Prostate gland (tissue), 2 donors: ENCODE measurements around the gene ANGPTL2.

Experiments used
- POLR2AphosphoS5 ChIP-seq: sonication (generic); formaldehyde crosslinking; IDR thresholded peaks from one replicate; pipeline ENCODE4 v1.6.1; 2017; ENCODE audit warnings: antibody characterized with exemption
- TF ChIP-seq, protein P1 (sequence below), 4 experiments: fragments of 200-600 bp in 2 of 4; fragments of 450-650 bp in 2 of 4; sonication (generic) in 2 of 4; IDR thresholded peaks; 1 replicate in 3 of 4; 2 replicates in 1 of 4; pipeline ENCODE4 v1.5.1; 2016 to 2019; ENCODE audit warnings: antibody characterized with exemption in 4 of 4, mild to moderate bottlenecking in 2 of 4, moderate library complexity in 2 of 4

DNA sequence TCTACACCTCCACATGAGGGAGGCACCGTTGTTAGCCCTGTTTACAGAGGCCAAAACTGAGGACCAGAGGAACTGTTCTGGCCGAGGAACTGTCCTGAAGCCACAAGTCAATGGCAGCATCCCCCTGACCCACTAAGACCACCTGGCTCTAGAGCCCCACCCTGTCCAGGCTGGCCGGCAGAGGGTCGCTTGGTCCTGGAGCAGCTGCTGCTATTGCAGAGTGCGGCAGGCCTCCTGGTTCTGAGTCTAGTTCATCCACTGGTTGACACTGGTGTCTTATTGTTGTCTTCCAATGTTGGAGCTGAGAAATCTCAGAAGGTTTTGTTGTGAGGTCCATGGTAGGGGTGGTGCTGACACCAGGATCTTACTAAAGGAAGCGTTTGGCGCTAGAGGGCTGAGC is 26.6 kb upstream of the ANGPTL2 start:
- no peak for TF ChIP-seq POLR2AphosphoS5
- TF ChIP-seq, protein P1, sequence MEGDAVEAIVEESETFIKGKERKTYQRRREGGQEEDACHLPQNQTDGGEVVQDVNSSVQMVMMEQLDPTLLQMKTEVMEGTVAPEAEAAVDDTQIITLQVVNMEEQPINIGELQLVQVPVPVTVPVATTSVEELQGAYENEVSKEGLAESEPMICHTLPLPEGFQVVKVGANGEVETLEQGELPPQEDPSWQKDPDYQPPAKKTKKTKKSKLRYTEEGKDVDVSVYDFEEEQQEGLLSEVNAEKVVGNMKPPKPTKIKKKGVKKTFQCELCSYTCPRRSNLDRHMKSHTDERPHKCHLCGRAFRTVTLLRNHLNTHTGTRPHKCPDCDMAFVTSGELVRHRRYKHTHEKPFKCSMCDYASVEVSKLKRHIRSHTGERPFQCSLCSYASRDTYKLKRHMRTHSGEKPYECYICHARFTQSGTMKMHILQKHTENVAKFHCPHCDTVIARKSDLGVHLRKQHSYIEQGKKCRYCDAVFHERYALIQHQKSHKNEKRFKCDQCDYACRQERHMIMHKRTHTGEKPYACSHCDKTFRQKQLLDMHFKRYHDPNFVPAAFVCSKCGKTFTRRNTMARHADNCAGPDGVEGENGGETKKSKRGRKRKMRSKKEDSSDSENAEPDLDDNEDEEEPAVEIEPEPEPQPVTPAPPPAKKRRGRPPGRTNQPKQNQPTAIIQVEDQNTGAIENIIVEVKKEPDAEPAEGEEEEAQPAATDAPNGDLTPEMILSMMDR (IDR thresholded peaks at IDR 0.05) = no peak
